ENCODE results near the gene SNX1. TPM values are rescaled to one million over a fixed set of nuclear protein-coding genes. Genes with fewer than 3 reads are reported as not detected.

Gene SNX1
- polyA plus RNA-seq, 2 of the 4 experiments (the other 2 are of a cell fraction) = 86.7 to 89.4 TPM

DNA sequence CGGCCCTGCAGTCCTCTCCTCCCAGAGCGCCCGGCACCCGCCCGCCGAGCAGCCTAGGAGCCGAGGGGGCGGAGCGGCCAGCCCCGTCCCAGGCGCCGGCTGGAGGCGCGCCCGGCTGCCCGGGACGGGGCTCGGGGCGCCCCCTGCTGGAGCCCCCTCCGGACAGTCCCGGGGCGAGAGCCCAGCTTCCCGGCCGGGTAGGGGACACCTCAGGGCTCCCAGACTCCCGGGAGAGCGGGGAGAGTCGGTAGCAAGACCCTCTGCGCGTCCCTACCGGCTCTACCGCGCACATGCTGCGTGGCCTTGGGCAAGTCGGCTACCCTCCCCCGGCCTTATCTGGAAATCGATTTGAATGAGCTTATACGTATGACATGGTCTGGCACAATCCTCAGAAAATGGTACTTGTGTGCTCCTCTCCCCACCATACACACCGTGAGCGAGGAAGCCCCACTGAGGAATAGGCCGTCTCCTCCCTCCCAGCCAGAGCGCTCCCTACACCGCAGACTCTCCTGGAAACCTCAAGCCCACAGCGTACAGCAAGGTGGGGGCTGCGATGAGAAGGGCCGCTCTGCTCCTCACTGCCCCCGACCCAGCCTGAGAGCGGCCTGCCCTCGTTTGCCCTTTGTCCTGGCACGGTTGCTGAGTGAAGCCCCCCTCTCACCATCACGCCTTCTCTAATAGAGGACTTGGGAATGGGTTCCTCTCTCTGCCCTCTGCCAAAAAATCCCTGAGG is 49.2 kb upstream of the SNX1 start, which contains the start of gene DAPK2:
Gene DAPK2 (minus strand): TSS at position 65 of the 733 bp plus-strand sequence. CDS start 6,224 bp downstream, outside the sequence.
- FAIRE-seq (no peak), DNase-seq (ENCODE audit: low read depth in 1 of 2, low spot score in 1 of 2) (peak; percentile 66 to 98), ATAC-seq (peak; percentile 83 to 91)
- Histone ChIP-seq H3K4me1 (peaks cover 33% of the 10 kb centered on the region), H3K27ac (peak within 1 kb of the TSS; percentile 73 to 94), H3K4me2 (peak within 1 kb of the TSS; percentile 64), H3K9me3 (no peaks in the 10 kb centered on the region), H3K4me3 (peak within 1 kb of the TSS; percentile 64)
- ChIA-PET CTCF (interaction anchor here (0.5 to 15.1 kb wide), 99 partner anchors 8 to 998 kb away, joined by 3 to 173 read pairs (median 5); partner anchors contain the start of genes CIAO2A, HERC1 and SNX1), POLR2A (interaction anchor here (1.5 to 1.6 kb wide), 2 partner anchors 36 to 101 kb away, joined by 5 to 8 read pairs; no protein-coding TSS in a partner anchor)
- 26% methylated on average over 27 of the region's 50 CpGs for WGBS (ENCODE audit: missing lambda C conversion rate)
- no peak for TF ChIP-seq EP300 (IDR thresholded peaks at IDR 0.05)
- no peak for TF ChIP-seq REST (IDR thresholded peaks at IDR 0.05)
- TF ChIP-seq JUN (IDR thresholded peaks at IDR 0.05) = peak in 1 of 2 experiments; percentile 59; a peak in 1 of 5 replicates
- peak; percentile 37; the same call in 1 of the 2 replicates for TF ChIP-seq POLR2A (IDR thresholded peaks at IDR 0.05; ENCODE audit: low read length)
- TF ChIP-seq RAD21 (conservative IDR thresholded peaks at IDR 0.05 in 1 of 2, IDR thresholded peaks at IDR 0.05 in 1 of 2) = peak; percentile 63 to 95
- no peak for TF ChIP-seq E2F6 (IDR thresholded peaks at IDR 0.05; ENCODE audit: borderline replicate concordance, low read depth)
- TF ChIP-seq, protein P1, sequence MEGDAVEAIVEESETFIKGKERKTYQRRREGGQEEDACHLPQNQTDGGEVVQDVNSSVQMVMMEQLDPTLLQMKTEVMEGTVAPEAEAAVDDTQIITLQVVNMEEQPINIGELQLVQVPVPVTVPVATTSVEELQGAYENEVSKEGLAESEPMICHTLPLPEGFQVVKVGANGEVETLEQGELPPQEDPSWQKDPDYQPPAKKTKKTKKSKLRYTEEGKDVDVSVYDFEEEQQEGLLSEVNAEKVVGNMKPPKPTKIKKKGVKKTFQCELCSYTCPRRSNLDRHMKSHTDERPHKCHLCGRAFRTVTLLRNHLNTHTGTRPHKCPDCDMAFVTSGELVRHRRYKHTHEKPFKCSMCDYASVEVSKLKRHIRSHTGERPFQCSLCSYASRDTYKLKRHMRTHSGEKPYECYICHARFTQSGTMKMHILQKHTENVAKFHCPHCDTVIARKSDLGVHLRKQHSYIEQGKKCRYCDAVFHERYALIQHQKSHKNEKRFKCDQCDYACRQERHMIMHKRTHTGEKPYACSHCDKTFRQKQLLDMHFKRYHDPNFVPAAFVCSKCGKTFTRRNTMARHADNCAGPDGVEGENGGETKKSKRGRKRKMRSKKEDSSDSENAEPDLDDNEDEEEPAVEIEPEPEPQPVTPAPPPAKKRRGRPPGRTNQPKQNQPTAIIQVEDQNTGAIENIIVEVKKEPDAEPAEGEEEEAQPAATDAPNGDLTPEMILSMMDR (IDR thresholded peaks at IDR 0.05) = peak; percentile 99
- TF ChIP-seq MYC (IDR thresholded peaks at IDR 0.05; ENCODE audit: borderline replicate concordance, low read length) = peak; percentile 55; the same call in 1 of the 2 replicates
- TF ChIP-seq SMC3 (IDR thresholded peaks at IDR 0.05) = peak; percentile 98
- no peak for TF ChIP-seq ESRRA (IDR thresholded peaks at IDR 0.05; ENCODE audit: borderline replicate concordance, low read length)

DNA sequence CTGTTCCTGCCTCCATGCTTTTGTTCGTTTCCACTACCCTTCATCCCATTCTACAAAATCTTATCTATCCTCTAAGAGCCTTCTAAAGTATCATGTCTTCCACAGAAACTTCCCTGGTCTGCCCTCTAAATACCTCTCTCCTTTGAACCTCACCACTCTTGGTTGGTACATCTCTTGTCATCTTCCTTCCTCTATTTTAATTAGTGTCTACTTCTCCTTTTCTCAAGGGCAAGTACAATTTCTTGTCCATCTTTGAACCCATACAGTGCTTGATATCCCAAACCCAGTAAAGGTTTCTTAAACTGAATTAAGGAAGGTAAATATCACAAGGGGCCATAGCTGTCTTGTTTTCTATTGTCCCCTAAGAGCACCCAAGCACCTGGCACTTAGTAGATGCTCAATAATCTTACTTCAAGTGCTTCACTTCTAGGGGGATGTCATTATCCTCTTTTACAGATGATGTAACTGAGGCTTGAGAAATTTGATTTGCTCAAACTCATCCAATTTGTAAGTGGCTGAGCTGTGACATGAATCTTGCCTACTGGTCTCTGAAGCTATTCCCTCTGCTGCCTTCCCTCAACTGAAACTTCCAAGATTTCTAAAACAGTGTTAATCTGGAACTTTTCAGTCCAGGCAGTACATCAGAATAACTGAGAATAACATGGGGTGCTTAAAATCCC is 46.9 kb upstream of the SNX1 start:
- FAIRE-seq = no peak
- ChIA-PET CTCF (interaction anchor here (1.0 to 15.1 kb wide), 10 partner anchors 8 to 447 kb away, joined by 3 to 173 read pairs (median 6); no protein-coding TSS in a partner anchor), POLR2A (no interaction called here)
- H3K9me3 ChIP-seq = no peaks in the 10 kb centered on the region
- H3K4me3 ChIP-seq = no peak overlapping the region
- peaks cover 36% of the 10 kb centered on the region for H3K4me1 ChIP-seq
- no peak for ATAC-seq
- TF ChIP-seq EP300 (IDR thresholded peaks at IDR 0.05) = no peak
- TF ChIP-seq HOXB13 (CRISPR knock-in tag; IDR thresholded peaks at IDR 0.05; ENCODE audit: low read depth) = no peak
- no peak for TF ChIP-seq FOSL2 (IDR thresholded peaks at IDR 0.05)
- TF ChIP-seq FOSL2 (CRISPR knock-in tag; IDR thresholded peaks at IDR 0.05) = no peak
- TF ChIP-seq, protein P2, sequence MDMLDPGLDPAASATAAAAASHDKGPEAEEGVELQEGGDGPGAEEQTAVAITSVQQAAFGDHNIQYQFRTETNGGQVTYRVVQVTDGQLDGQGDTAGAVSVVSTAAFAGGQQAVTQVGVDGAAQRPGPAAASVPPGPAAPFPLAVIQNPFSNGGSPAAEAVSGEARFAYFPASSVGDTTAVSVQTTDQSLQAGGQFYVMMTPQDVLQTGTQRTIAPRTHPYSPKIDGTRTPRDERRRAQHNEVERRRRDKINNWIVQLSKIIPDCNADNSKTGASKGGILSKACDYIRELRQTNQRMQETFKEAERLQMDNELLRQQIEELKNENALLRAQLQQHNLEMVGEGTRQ (IDR thresholded peaks at IDR 0.05) = no peak
- no peak for TF ChIP-seq JUN (IDR thresholded peaks at IDR 0.05)
- DNase-seq (ENCODE audit: low read depth in 1 of 2, low spot score in 1 of 2) = no peak
- WGBS (ENCODE audit: missing lambda C conversion rate) = 86% methylated on average over 1 of the region's 1 CpG
- H3K27ac ChIP-seq = no peak overlapping the region
- no peak overlapping the region for H3K4me2 ChIP-seq

Data from A549 (cell line).